KOPT-K1 (cell line): Measurements from ENCODE around the gene GYPE.
"Not testable (repeated sequence)": the region's sequence is repeated elsewhere in the genome, so short reads cannot be mapped to it uniquely, and the experiment has no call there.

ENCODE experiments used
- H3K27ac ChIP-seq: fragments of 200-600 bp; sonication (generic); 2 replicates; pipeline ENCODE4 v1.5.1; 2016; ENCODE audit warnings: antibody characterized with exemption, mild to moderate bottlenecking, low read depth, low read length; ENCODE audit not compliant: poor library complexity, severe bottlenecking
- H3K36me3 ChIP-seq: fragments of 200-600 bp; sonication (generic); 2 replicates; pipeline ENCODE4 v1.5.1; 2017; ENCODE audit warnings: antibody characterized with exemption, mild to moderate bottlenecking, low read length, moderate library complexity; ENCODE audit not compliant: insufficient read depth
- H3K9me3 ChIP-seq: fragments of 200-600 bp; sonication (generic); 2 replicates; pipeline ENCODE4 v1.5.1; 2017; ENCODE audit warnings: antibody characterized with exemption, low read length, mild to moderate bottlenecking; ENCODE audit not compliant: insufficient read depth, poor library complexity, severe bottlenecking

Gene GYPE

DNA sequence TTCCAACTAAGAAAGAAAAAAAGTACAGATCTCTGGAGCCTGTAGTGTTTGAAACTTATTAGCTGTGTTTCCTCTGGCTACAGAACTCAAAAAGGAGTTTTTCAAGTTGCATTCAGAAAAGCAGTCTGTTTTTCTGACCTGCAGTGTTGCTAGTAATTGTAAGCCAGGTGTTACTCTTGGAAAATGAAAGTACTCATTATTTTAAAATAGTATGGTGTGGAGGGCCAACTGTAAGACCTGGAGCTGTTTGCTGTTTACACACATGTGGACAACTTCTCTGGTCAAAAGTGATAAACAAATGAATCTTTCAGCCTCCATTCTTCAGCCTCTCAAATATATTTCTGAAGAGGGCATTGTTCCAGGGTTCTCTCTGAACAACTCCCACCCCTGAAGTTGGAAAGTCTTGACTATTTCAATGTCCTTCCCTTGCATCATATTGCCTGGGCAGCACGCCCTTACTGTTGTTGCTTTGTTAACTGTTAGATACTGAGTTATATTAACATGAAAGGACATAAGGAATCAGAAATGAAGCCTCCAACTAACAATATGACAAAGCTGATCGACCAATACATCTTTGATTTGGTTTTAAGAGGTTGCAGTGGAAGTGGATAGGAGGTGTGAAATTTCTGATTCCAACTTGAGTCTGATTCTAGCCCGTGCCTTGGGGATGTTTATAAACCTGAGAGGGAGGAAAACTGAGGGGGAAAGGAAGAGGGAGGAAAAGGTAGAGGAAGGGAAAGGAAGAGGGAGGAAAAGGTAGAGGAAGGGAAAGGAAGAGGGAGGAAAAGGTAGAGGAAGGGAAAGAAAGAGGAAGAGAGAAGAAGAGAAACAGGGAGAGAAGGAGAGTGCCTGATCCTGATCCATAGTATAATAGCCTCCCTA lies 62.5 kb downstream of the GYPE start:
- not testable (repeated sequence) for H3K27ac ChIP-seq, H3K36me3 ChIP-seq, H3K9me3 ChIP-seq

DNA sequence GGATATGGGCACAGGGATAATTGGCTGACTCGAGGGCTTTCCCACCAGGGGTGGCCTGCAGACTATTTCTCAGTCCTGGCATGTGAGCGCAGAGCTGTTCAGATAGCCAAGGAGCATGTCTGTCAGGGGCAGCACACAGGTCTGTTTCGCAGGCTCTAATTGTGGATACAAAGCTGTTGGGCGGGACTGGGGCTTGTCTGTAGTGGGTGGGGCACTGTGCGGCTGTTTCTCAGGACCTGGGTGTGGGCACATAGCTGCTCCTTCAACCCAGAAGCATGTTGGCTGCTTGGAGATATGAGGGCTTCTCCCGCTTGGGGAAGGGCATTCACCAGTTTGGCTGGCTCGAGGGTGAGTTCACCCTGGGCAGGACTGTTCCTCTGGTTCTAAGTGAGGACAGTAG lies 65.9 kb downstream of the GYPE start:
- not testable (repeated sequence) for H3K9me3 ChIP-seq, H3K36me3 ChIP-seq, H3K27ac ChIP-seq

GRCh38 chr4:143834196-143834595 lies 71.2 kb downstream of the GYPE start:
- not testable (repeated sequence) for H3K36me3 ChIP-seq, H3K27ac ChIP-seq
- H3K9me3 ChIP-seq: peaks cover 22% of the 10 kb centered on the region

- peaks cover 22% of the 10 kb centered on the region for H3K9me3 ChIP-seq
- not testable (repeated sequence) for H3K27ac ChIP-seq, H3K36me3 ChIP-seq
Observed at GRCh38 chr4:143833676-143834075, 71.7 kb downstream of the GYPE start.

- H3K36me3 ChIP-seq, H3K27ac ChIP-seq: not testable (repeated sequence)
- H3K9me3 ChIP-seq: peaks cover 22% of the 10 kb centered on the region
Observed at GRCh38 chr4:143830576-143830975, 74.8 kb downstream of the GYPE start.

- H3K27ac ChIP-seq, H3K36me3 ChIP-seq: not testable (repeated sequence)
- peaks cover 22% of the 10 kb centered on the region for H3K9me3 ChIP-seq
Observed at GRCh38 chr4:143829239-143829620, 76.1 kb downstream of the GYPE start.
